ENCODE data around the gene ATRN.

ATRN gene

GRCh38 chr20:3452136-3452535 lies 18.7 kb upstream of the ATRN start:
- Mint-ChIP-seq H3K36me3 (ENCODE audit: insufficient read depth) (no peaks in the 10 kb centered on the region), H3K4me3 (no peak overlapping the region), H3K27ac (ENCODE audit: low read depth) (no peak overlapping the region), H3K27me3 (peaks cover 31% of the 10 kb centered on the region), H3K4me1 (no peaks in the 10 kb centered on the region), H3K9me3 (no peaks in the 10 kb centered on the region)
- no peak for DNase-seq (ENCODE audit: low spot score in 2 of 2)
- ATAC-seq (replicated peaks; ENCODE audit: extremely low read depth, poor library complexity, severe bottlenecking): no peak

GRCh38 chr20:3452690-3453089 lies 18.1 kb upstream of the ATRN start:
- DNase-seq (ENCODE audit: low spot score in 2 of 2) (no peak), ATAC-seq (replicated peaks; ENCODE audit: extremely low read depth, poor library complexity, severe bottlenecking) (no peak)
- Mint-ChIP-seq H3K27me3 (peaks cover 31% of the 10 kb centered on the region), H3K4me1 (no peaks in the 10 kb centered on the region), H3K9me3 (no peaks in the 10 kb centered on the region), H3K27ac (ENCODE audit: low read depth) (no peak overlapping the region), H3K4me3 (no peak overlapping the region), H3K36me3 (ENCODE audit: insufficient read depth) (no peaks in the 10 kb centered on the region)

- no peaks in the 10 kb centered on the region for H3K36me3 Mint-ChIP-seq (ENCODE audit: insufficient read depth)
- ATAC-seq (replicated peaks; ENCODE audit: extremely low read depth, poor library complexity, severe bottlenecking) (no peak), DNase-seq (ENCODE audit: low spot score in 2 of 2) (no peak)
- no peaks in the 10 kb centered on the region for H3K9me3 Mint-ChIP-seq
- H3K4me3 Mint-ChIP-seq: no peak overlapping the region
- no peaks in the 10 kb centered on the region for H3K4me1 Mint-ChIP-seq
- no peak overlapping the region for H3K27ac Mint-ChIP-seq (ENCODE audit: low read depth)
- peaks cover 31% of the 10 kb centered on the region for H3K27me3 Mint-ChIP-seq
Observed at GRCh38 chr20:3454831-3455230, 16.0 kb upstream of the ATRN start.

- DNase-seq (ENCODE audit: low spot score in 2 of 2) (no peak), ATAC-seq (replicated peaks; ENCODE audit: extremely low read depth, poor library complexity, severe bottlenecking) (no peak)
- H3K36me3 Mint-ChIP-seq (ENCODE audit: insufficient read depth): no peaks in the 10 kb centered on the region
- peaks cover 30% of the 10 kb centered on the region for H3K27me3 Mint-ChIP-seq
- no peaks in the 10 kb centered on the region for H3K4me1 Mint-ChIP-seq
- no peak overlapping the region for H3K27ac Mint-ChIP-seq (ENCODE audit: low read depth)
- H3K9me3 Mint-ChIP-seq: no peaks in the 10 kb centered on the region
- no peak overlapping the region for H3K4me3 Mint-ChIP-seq
Observed at GRCh38 chr20:3456648-3457047, 14.2 kb upstream of the ATRN start.

- no peak for ATAC-seq (replicated peaks; ENCODE audit: extremely low read depth, poor library complexity, severe bottlenecking)
- Mint-ChIP-seq H3K27ac (ENCODE audit: low read depth) (no peak overlapping the region), H3K4me1 (no peaks in the 10 kb centered on the region), H3K9me3 (no peaks in the 10 kb centered on the region), H3K36me3 (ENCODE audit: insufficient read depth) (no peaks in the 10 kb centered on the region), H3K27me3 (peaks cover 13% of the 10 kb centered on the region), H3K4me3 (no peak overlapping the region)
- no peak for DNase-seq (ENCODE audit: low spot score in 2 of 2)
Observed at GRCh38 chr20:3459881-3460307, 10.9 kb upstream of the ATRN start.

GRCh38 chr20:3461211-3461771 lies 9.5 kb upstream of the ATRN start:
- Mint-ChIP-seq H3K27ac (ENCODE audit: low read depth) (no peak overlapping the region), H3K36me3 (ENCODE audit: insufficient read depth) (no peaks in the 10 kb centered on the region), H3K27me3 (peaks cover 18% of the 10 kb centered on the region), H3K4me1 (no peaks in the 10 kb centered on the region), H3K4me3 (no peak overlapping the region), H3K9me3 (no peaks in the 10 kb centered on the region)
- ATAC-seq (replicated peaks; ENCODE audit: extremely low read depth, poor library complexity, severe bottlenecking): no peak
- no peak for DNase-seq (ENCODE audit: low spot score in 2 of 2)

- Mint-ChIP-seq H3K27ac (ENCODE audit: low read depth) (no peak overlapping the region), H3K9me3 (no peaks in the 10 kb centered on the region), H3K27me3 (peaks cover 18% of the 10 kb centered on the region), H3K36me3 (ENCODE audit: insufficient read depth) (no peaks in the 10 kb centered on the region), H3K4me3 (no peak overlapping the region), H3K4me1 (no peaks in the 10 kb centered on the region)
- ATAC-seq (replicated peaks; ENCODE audit: extremely low read depth, poor library complexity, severe bottlenecking) (no peak), DNase-seq (ENCODE audit: low spot score in 2 of 2) (no peak)
Observed at GRCh38 chr20:3461911-3462677, 8.7 kb upstream of the ATRN start.

- Mint-ChIP-seq H3K36me3 (ENCODE audit: insufficient read depth) (no peaks in the 10 kb centered on the region), H3K4me3 (no peak overlapping the region), H3K9me3 (no peaks in the 10 kb centered on the region), H3K4me1 (no peaks in the 10 kb centered on the region), H3K27me3 (peaks cover 18% of the 10 kb centered on the region), H3K27ac (ENCODE audit: low read depth) (no peak overlapping the region)
- DNase-seq (ENCODE audit: low spot score in 2 of 2) (no peak), ATAC-seq (replicated peaks; ENCODE audit: extremely low read depth, poor library complexity, severe bottlenecking) (no peak)
Observed at GRCh38 chr20:3464166-3464565, 6.7 kb upstream of the ATRN start.

GRCh38 chr20:3465301-3465700 lies 5.5 kb upstream of the ATRN start:
- DNase-seq (ENCODE audit: low spot score in 2 of 2): no peak
- Mint-ChIP-seq H3K27me3 (peaks cover 18% of the 10 kb centered on the region), H3K27ac (ENCODE audit: low read depth) (no peak overlapping the region), H3K4me3 (no peak overlapping the region), H3K4me1 (no peaks in the 10 kb centered on the region), H3K36me3 (ENCODE audit: insufficient read depth) (peaks cover under 1% of the 10 kb centered on the region), H3K9me3 (no peaks in the 10 kb centered on the region)
- no peak for ATAC-seq (replicated peaks; ENCODE audit: extremely low read depth, poor library complexity, severe bottlenecking)

GRCh38 chr20:3470208-3470626 lies 601 bp upstream of the ATRN start:
- ATAC-seq (replicated peaks; ENCODE audit: extremely low read depth, poor library complexity, severe bottlenecking) (no peak), DNase-seq (ENCODE audit: low spot score in 2 of 2) (no peak)
- Mint-ChIP-seq H3K4me3 (peak overlapping the region; percentile 81), H3K36me3 (ENCODE audit: insufficient read depth) (peaks cover 10% of the 10 kb centered on the region), H3K27ac (ENCODE audit: low read depth) (peak overlapping the region; percentile 73), H3K9me3 (no peaks in the 10 kb centered on the region), H3K27me3 (peaks cover 8% of the 10 kb centered on the region), H3K4me1 (peaks cover 29% of the 10 kb centered on the region)

GRCh38 chr20:3471397-3472021 lies 691 bp downstream of the ATRN start:
- Mint-ChIP-seq H3K4me3 (peak overlapping the region; percentile 81), H3K36me3 (ENCODE audit: insufficient read depth) (peaks cover 10% of the 10 kb centered on the region), H3K4me1 (peaks cover 29% of the 10 kb centered on the region), H3K27ac (ENCODE audit: low read depth) (peak overlapping the region; percentile 73), H3K9me3 (no peaks in the 10 kb centered on the region), H3K27me3 (no peaks in the 10 kb centered on the region)
- ATAC-seq (replicated peaks; ENCODE audit: extremely low read depth, poor library complexity, severe bottlenecking) (no peak), DNase-seq (ENCODE audit: low spot score in 2 of 2) (no peak)

- no peak for DNase-seq (ENCODE audit: low spot score in 2 of 2)
- H3K27me3 Mint-ChIP-seq: no peaks in the 10 kb centered on the region
- H3K4me3 Mint-ChIP-seq: peak overlapping the region; percentile 81
- peak overlapping the region; percentile 73 for H3K27ac Mint-ChIP-seq (ENCODE audit: low read depth)
- H3K4me1 Mint-ChIP-seq: peaks cover 29% of the 10 kb centered on the region
- H3K36me3 Mint-ChIP-seq (ENCODE audit: insufficient read depth): peaks cover 12% of the 10 kb centered on the region
- ATAC-seq (replicated peaks; ENCODE audit: extremely low read depth, poor library complexity, severe bottlenecking): no peak
- no peaks in the 10 kb centered on the region for H3K9me3 Mint-ChIP-seq
Observed at GRCh38 chr20:3472105-3472504, 1.3 kb downstream of the ATRN start.

GRCh38 chr20:3473324-3473723 lies 2.5 kb downstream of the ATRN start:
- DNase-seq (ENCODE audit: low spot score in 2 of 2): no peak
- ATAC-seq (replicated peaks; ENCODE audit: extremely low read depth, poor library complexity, severe bottlenecking): no peak
- no peaks in the 10 kb centered on the region for H3K27me3 Mint-ChIP-seq
- H3K9me3 Mint-ChIP-seq: no peaks in the 10 kb centered on the region
- H3K4me3 Mint-ChIP-seq: no peak overlapping the region
- H3K27ac Mint-ChIP-seq (ENCODE audit: low read depth): no peak overlapping the region
- peaks cover 35% of the 10 kb centered on the region for H3K4me1 Mint-ChIP-seq
- peaks cover 12% of the 10 kb centered on the region for H3K36me3 Mint-ChIP-seq (ENCODE audit: insufficient read depth)
